Measurements from ENCODE around the gene DENND5A.
"Not testable (repeated sequence)": the region's sequence is repeated elsewhere in the genome, so short reads cannot be mapped to it uniquely, and the experiment has no call there.

The DENND5A gene

DNA sequence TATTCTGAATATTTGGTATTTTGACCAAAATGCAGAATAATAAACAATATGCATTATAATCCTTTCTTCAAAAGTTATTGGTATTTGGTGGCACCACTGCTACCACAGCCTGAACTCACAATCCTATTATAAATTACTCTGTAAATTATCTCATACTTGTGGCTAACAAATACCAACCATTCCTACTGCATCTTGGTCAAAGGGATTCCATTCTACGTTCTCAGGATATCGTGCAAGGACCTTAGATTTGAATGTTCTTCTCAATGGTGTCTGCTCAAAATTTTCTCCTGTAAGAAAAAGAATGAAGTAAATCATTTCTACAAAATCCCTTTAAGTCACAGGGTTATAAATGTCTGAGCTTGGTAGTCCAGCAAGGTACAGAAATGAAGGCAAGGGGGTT, 58.7 kb downstream of the DENND5A start:
- in situ Hi-C loops (cut with MboI; ENCODE audit: low pct_unique_long_range_greater_than_20kb, low sequenced_read_pairs, unreplicated experiment): no loop called here
- TF ChIP-seq, protein P1, sequence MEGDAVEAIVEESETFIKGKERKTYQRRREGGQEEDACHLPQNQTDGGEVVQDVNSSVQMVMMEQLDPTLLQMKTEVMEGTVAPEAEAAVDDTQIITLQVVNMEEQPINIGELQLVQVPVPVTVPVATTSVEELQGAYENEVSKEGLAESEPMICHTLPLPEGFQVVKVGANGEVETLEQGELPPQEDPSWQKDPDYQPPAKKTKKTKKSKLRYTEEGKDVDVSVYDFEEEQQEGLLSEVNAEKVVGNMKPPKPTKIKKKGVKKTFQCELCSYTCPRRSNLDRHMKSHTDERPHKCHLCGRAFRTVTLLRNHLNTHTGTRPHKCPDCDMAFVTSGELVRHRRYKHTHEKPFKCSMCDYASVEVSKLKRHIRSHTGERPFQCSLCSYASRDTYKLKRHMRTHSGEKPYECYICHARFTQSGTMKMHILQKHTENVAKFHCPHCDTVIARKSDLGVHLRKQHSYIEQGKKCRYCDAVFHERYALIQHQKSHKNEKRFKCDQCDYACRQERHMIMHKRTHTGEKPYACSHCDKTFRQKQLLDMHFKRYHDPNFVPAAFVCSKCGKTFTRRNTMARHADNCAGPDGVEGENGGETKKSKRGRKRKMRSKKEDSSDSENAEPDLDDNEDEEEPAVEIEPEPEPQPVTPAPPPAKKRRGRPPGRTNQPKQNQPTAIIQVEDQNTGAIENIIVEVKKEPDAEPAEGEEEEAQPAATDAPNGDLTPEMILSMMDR (IDR thresholded peaks at IDR 0.05; ENCODE audit: extremely low read depth, insufficient read depth, missing control alignments): no peak
- no peak for DNase-seq (ENCODE audit: low spot score)

DNA sequence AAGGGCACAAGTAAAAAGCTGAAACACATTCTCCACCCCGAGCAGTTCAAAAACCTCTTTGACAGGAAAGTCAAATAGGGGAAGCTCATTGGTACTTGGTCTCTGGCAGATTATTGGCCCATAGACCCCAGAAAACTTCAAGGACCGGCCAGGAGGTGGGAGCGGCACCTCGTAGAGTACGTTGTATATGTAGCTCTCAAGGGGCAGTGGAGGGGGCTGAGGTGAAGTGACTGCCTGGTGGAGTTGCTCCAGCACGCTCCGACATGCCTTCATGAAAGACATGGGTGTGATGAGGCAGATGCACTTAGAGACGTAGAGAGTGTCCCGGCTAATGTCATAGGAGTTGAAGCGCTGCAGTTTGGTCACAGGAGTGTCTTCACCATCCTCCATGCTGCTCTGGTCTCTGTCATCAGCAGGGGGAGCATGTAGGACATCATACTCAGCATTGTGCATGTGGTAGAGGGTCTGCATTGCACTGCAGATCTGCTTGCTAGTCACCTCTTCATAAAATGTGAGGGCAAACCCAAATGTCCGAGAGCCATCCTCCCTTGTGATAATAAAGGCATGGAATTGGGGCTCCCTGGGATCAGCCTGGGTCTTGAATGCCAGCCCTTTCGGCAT, 61.3 kb downstream of the DENND5A start:
- in situ Hi-C loops (cut with MboI; ENCODE audit: low pct_unique_long_range_greater_than_20kb, low sequenced_read_pairs, unreplicated experiment): no loop called here
- TF ChIP-seq, protein P1 (IDR thresholded peaks at IDR 0.05; ENCODE audit: extremely low read depth, insufficient read depth, missing control alignments): peak; percentile 43
- DNase-seq (ENCODE audit: low spot score): no peak

DNA sequence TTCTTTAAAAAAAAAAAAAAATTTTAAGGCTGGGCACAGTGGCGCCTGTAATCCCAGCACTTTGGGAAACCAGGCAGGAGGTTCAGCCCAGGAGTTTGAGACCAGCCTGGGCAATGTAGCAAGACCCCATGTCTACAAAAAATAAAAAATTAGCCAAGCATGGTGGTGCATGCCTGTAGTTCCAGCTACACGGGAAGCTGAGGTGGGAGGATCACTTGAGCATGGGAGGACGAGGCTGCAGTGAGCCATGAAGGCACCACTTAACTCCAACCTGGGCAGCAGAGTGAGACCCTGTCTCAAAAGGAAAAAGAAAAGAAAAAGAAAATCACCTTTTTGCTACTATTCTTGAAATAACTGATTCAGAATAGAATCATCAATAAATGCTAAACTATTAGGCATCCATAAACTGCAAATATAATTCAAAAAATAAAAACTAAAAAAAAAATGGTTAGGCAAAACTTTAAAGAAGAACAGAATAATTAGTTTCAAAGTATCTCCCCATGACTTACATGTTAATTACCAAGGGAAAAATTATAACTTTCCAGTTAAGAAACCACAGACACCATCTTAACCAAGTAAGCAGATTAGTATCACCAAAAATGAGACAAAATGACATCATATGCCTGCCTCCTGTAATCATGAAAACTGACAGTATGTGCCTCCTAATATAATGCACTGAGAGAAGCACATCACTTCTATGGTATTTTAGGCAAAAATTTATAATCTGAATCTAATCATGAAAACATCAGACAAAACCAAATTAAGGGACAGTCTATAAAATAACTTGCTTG, 63.6 kb downstream of the DENND5A start:
- TF ChIP-seq, protein P1 (IDR thresholded peaks at IDR 0.05; ENCODE audit: extremely low read depth, insufficient read depth, missing control alignments): no peak
- in situ Hi-C loops (cut with MboI; ENCODE audit: low pct_unique_long_range_greater_than_20kb, low sequenced_read_pairs, unreplicated experiment): no loop called here
- DNase-seq (ENCODE audit: low spot score): no peak

DNA sequence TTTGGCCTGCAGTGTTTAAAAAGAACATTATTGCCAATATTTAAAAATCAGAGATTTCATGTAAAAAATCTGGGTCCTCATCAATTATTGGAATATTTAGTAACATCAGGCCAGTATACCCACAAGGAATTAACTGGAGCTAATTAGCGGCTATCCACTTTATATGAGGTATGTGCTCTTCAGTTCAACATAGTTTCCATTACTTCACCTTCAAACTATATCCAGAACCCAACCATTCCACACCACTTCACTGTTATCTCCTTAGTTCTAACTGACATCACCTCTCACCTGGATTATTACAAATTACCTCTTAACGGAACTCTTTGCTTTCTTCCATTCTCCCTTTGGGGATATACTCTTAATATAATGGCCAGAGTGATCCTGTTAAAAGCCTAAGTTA, 64.7 kb downstream of the DENND5A start:
- TF ChIP-seq, protein P1 (IDR thresholded peaks at IDR 0.05; ENCODE audit: extremely low read depth, insufficient read depth, missing control alignments): no peak
- no peak for DNase-seq (ENCODE audit: low spot score)
- in situ Hi-C loops (cut with MboI; ENCODE audit: low pct_unique_long_range_greater_than_20kb, low sequenced_read_pairs, unreplicated experiment): no loop called here

DNA sequence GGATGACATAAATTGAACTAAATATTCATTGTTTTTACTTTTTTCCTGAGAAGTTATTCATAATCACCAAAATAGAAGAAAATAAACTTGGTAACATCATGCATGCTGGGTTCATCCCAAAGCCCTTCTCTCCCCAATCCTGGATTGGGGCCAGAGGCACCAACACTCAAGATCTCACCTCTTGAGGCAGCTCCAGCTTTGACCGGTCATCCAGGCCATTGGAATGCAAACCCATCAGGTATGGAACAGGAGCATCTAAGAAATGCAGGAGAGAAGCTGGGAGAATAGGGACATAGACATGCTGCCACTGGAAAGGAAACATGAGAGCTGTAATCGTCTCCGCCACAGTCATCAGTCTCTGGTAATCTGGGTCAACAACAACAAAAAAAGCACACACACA, 71.8 kb downstream of the DENND5A start:
- TF ChIP-seq, protein P1 (IDR thresholded peaks at IDR 0.05; ENCODE audit: extremely low read depth, insufficient read depth, missing control alignments): no peak
- in situ Hi-C loops (cut with MboI; ENCODE audit: low pct_unique_long_range_greater_than_20kb, low sequenced_read_pairs, unreplicated experiment): loop anchor here (25.0 kb wide), 1 partner anchor 94 kb away; no protein-coding TSS in a partner anchor
- DNase-seq (ENCODE audit: low spot score): no peak

DNA sequence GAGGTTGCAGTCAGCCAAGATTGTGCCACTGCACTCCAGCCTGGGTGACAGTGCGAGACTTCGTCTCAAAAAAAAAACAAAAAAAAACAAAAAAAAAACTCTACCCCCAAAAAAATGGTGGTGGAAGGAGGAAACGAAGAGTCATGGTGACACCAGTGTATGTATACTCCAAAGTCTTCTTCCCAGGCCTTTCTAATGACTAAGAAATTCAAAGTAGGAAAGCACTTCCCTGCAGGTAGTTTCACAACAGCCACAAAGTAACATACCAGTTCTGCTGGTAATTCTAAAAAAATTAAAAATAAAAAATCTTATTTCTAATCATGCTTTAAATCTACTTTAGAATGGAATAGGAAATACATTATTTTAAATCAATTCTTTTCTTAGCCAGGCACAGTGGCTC, 72.6 kb downstream of the DENND5A start:
- DNase-seq (ENCODE audit: low spot score): no peak
- TF ChIP-seq, protein P1 (IDR thresholded peaks at IDR 0.05; ENCODE audit: extremely low read depth, insufficient read depth, missing control alignments): no peak
- in situ Hi-C loops (cut with MboI; ENCODE audit: low pct_unique_long_range_greater_than_20kb, low sequenced_read_pairs, unreplicated experiment): loop anchor here (25.0 kb wide), 1 partner anchor 95 kb away; no protein-coding TSS in a partner anchor

DNA sequence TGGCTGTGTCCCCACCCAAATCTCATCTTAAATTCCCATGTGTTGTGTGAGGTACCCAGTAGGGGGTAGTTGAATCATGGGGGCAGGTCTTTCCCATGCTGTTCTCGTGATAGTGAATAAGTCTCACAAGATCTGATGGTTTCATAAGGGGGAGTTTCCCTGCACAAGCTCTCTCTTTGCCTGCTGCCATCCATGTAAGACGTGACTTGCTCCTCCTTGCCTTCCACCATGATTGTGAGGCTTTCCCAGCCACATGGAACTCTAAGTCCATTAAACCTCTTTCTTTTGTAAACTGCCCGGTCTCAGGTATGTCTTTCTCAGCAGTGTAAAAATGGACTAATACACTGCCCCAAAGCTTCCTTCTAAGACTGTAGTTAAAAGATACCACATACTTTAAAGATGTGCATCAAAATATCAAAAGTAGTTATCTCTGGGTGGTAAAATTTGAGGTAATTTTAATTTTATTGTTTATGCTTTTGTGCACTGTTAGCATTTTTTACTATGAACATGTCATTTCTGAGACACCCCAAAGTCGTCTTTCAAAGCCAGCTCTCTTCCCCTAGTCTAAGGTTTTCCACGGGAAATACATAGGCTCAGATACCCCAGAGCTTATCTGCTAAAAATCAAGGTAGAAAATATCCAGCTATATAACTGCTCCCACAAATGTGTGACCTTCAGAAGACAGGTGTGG, 74.7 kb downstream of the DENND5A start:
- in situ Hi-C loops (cut with MboI; ENCODE audit: low pct_unique_long_range_greater_than_20kb, low sequenced_read_pairs, unreplicated experiment): loop anchor here (25.0 kb wide), 1 partner anchor 97 kb away; no protein-coding TSS in a partner anchor
- not testable (repeated sequence) for DNase-seq (ENCODE audit: low spot score)

DNA sequence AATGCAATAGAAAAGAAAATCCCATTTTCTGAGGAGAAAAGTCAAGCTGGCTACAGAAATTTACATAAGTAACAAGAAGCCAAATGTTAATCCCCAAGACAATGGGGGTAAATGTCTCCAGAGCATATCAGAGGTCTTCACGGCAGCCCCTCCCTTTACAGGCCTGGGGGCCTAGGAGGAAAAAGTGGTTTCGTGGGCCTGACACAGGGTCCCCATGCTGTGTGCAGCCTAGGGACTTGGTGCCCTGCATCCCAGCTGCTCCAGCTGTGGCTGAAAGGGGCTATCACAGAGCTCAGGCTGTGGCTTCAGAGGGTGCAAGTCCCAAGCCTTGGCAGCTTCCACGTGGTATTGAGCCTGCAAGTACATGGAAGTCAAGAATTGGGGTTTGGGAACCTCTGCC, 76.3 kb downstream of the DENND5A start:
- not testable (repeated sequence) for DNase-seq (ENCODE audit: low spot score)
- in situ Hi-C loops (cut with MboI; ENCODE audit: low pct_unique_long_range_greater_than_20kb, low sequenced_read_pairs, unreplicated experiment): loop anchor here (10.0 to 25.0 kb wide), 2 partner anchors 98 to 306 kb away; no protein-coding TSS in a partner anchor

Data from GM13977 (cell line).